Ureter (tissue), 1 donor: ENCODE data around the gene KIAA1217. TPM values are rescaled to one million over a fixed set of nuclear protein-coding genes. Genes with fewer than 3 reads are reported as not detected.

Source experiments
- DNase-seq: peaks from one replicate; pipeline ENCODE4 v3.0.0-alpha.2; 2020; ENCODE audit warnings: low spot score
- total RNA-seq: library from RNA; stranded (reverse); gene quantifications from one replicate; pipeline ENCODE4 v1.2.4, GENCODE V29; 2023
- donor health status: DM: yes; HTN: yes; CAD: no.

KIAA1217 gene
- total RNA-seq, 1 donor from 2014 or later: 108 TPM

DNA sequence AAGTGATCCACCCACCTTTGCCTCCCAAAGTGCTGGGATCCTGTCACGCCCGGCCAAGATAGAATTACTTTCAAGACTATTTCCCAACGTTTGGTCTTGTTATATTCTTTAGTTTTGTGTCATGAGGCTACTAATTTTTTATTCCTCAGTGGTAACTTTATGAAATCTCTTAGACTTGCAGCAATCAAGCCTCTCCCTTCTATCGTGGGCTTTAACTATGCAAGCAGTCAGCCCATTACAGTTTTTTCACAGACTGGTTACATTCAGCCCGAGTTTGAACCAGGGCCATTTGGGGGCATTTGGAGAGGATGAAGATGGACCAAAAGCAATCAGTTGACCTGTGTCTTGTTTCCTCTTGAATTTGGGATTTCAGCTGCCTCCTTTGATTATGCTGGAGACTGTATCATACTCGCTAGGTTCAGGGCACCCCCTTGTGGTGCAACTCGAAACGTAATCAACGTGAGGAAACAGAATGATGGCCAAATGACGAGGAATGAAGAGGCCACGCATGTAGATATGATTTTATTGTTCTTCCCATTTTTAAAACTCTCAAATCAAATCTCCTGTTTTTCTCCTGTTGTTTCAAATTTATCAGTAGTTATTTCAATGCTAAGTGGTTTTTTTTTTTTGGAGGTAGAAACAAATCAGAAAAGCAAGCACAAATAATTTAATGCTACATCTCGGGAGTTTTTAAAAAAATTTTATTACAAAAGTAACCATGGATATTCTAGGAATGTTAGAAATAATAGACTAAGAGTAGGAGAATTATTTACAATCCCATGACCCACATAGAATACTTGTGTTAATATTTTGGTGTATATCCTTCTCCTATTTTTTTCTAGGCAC lies 151.6 kb downstream of the KIAA1217 start:
- DNase-seq: peak; percentile 57

DNA sequence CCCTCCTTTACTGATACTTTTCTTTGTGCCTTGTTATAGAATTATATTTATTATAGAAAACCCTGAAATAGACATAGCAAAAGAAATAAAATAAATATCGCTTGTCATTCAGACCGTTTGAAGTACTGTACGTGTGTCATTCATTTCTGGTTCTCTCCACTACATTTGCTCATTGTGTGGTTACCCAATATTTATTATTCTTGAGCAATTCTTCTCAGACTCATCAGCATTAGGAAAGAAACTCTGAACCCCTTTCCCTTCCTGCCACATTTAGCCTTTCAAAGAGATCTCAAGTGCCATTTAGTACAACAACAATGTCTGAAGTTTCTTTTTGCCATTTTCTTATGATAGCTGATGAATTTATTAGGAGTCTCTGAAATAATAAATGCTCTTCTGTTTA lies 154.1 kb downstream of the KIAA1217 start:
- no peak for DNase-seq

DNA sequence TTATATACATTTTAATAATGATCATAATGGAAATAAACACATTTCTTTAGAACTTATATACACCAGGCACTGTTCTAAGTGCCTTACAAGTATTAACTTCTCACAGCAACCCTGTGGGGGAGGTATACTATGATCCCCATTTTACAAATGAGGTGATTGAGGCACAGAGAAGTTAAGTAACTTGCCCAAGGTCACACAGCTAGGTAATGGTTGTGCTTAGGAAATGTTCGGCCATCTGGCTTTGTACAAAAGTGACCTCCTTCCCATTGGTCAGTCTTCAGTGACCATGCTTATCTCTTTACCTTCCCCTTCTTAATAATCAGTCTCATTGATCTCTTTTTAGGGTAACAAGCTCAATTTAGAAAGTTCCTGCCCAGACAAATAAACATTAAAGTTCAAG lies 158.8 kb downstream of the KIAA1217 start:
- DNase-seq: no peak

DNA sequence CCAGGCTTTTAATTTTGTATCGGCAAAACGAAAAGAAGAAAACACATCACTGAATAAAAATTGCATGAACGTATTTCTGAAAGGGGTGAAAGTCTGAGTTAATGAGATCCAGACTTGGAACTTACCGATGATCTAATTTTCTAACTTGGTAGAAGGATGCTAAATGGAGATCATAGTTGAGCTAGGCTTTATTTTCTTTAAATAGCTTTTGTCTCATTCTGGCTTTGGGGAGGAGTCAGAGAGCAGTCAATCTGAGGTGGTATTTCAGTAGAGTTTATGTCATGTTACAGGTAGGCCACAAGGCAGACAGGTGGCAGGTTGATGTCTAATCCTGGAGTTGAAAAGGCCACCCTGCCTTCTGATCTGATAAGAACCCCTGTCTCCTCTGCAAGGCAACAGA lies 161.9 kb downstream of the KIAA1217 start:
- no peak for DNase-seq

DNA sequence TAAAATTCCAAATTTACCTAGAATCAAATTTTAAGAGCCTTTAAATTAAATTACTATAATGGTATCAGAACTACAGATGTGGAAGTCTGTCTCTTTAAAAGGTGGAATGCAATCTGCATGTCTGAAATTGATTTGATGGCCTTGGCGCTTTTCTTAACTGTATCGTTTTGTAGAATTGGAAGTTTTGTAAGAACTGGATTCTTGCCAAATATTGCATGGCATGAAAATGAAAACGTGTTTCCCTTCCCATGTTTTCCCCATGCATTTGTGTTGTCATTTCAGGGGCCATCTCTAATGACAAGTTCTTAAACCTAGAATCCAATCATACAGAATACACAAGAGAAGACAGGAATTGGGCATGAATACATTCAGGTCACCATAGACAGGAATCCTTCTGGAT lies 162.5 kb downstream of the KIAA1217 start:
- no peak for DNase-seq

DNA sequence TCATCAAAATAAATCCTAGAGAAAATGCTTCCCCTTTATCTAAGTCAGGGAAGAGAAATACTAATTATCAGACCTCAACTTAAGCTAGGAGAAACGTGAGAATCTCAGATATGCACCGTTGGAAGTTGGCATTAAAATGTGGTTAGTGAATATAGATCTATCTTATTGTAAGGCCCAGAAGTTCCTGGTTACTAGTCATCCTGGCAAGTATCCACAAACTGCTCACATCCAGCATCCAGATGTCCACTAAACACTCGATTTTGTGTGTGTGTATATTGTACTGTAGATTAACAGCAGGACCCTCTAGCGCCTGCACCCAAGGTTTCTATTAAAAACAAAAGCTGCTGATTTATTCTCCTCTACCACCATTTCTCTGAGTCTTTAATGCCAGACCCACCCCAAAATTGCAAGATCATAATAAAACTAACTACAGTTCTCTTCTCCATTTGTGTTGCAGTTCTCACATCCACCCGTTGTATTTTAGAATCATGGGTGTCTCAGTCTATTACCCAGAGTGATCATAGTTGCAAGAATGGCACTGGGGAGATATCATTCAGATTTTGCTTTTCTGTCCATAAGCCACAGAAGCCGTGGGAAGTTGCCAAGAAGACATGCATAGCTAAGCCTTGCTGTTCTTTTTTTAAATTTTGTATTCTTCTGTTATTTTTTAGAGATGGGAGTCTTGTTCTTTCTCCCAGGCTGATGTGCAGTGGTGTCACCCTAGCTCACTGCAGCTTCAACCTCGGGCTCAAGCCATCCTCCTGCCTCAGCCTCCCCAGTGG lies 165.4 kb downstream of the KIAA1217 start:
- no peak for DNase-seq

DNA sequence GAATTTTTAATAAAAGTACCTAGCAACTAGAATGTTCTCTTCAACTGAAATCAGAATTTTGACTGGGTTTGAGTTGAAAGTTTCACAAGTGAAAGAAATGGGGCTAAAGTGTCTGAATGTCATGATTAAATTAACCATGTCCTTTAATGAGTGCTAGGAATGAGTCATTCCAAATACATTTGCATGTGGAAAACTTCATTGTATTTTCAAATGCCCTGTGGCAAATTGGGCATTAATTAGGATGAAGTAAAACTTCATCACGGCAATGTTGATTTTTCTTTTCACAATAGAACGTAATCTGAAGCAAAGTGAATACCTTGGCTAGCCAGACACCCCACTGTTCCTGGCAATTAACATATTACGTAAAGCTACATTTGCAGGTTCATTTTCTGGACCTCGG lies 166.6 kb downstream of the KIAA1217 start:
- DNase-seq: no peak

DNA sequence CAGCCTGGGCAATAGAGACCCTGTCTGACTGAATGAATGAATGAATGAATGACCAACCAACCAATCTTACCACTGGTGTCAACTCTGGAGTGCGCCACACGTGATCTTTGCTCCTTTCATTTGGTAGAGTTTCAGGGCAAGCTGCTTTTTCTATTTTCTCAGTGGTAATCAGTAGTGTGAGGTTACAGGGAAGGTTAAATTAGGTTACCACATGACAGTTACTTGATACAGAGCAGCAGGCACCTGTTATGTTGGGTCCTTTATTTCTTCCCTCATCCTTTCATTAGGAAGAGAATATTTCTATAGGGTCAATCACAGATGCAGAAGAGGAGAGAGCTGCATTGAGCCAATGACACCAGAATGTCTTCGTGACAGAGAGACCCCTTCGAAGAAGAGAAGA lies 167.8 kb downstream of the KIAA1217 start:
- DNase-seq: no peak

DNA sequence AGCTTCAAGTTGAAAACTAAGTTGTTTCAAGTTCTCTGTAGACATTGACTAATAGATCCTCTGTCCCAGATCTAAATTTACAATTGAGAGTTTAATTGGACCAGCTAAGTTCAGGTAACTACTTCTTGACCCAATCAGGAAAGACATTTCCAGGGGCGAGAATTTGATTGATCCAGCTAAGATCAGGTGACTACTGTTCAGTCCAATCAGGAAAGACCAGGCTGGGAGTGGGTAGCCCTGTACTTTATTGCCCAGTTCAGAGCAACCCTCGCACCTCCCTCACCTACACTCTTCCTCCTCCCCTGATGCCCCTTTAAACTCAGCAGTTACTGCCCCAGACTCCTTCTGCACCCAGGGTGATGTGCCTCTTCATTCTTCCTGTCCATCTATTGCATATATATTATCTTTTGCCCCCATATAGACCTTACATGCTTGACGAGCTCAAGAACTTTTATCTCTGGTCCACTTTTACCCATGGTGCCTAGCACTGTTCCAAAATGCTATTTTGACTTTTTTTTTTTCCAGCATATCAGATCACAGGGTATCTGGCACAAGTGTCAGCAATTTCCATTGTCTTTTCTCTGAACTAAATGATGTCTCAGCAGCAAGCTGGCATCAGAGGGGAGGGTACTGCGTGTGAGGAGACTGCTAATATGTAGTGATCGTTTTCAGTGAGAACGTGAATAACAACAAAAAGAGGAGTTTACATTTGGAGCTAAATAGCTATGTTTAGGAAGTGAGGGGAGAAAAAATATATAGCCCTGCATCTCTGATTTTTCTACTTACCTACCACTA lies 169.4 kb downstream of the KIAA1217 start:
- DNase-seq: no peak

DNA sequence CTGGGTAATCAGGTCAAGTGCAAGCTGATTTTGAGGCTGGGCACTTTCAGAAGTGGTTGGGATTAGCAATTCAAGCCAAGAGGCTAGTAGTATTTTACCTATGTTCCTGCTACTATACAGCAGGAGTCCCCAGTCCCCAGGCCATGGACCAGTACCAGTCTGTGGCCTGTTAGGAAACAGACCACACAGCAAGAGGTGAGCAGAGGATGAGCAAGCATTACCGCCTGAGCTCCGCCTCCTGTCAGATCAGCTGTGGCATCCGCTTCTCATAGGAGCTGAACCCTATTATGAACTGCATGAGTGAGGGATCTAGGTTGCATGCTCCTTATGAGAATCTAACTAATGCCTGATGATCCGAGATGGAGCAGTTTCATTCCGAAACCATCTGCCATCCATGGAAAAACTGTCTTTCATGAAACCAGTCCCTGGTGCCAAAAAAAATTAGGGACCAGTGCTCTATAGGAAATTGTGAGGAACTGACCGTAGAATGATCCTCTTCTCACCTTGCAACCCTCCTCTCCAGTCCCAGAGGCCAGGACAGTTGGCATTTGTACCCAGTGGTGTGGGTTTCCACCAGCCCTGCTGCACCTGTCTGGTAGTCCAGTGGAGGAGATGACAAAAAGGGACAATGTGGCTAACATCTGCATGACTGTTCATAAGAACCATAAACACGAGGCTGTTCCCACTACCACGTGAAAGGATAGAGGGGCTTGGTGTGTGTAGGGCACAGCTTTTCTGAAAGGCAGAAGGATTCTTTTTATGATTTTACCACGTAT lies 172.5 kb downstream of the KIAA1217 start:
- DNase-seq: no peak

DNA sequence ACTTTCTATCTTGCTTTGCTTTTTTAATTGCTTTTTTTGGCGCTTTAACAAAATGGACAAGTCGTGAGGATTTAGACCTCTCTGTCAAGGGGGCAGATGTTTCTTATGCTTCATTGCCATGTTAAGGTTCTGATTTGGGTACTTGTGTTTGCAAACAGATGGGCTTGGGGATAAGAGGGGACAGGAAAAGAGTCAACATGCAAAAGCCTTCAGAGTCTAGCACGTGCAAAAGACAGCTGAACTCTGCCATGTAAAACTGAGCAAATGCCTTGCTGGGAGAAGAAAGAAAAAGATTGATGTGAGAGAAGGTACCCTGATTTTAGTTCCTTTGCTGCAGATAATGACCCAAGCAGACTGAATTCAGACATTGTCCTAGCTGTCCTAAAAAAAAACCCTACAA lies 173.1 kb downstream of the KIAA1217 start:
- no peak for DNase-seq

DNA sequence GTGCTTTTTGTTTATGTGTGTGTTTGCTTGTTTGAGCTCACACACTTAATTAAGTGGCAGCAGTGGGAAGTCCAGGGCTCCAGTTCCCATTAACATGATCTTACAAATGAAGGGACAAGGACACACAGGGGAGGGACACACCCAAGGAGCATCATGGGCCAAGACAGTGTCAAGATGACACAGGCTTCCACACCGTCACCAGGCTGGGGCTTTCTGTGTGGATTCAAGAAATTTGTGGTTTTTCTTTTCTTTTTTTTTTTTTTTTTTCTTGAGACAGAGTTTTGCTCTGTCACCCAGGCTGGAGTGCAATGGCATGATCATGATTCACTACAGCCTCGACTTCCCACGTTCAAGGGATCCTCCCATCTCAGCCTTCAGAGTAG lies 173.6 kb downstream of the KIAA1217 start:
- DNase-seq: no peak

DNA sequence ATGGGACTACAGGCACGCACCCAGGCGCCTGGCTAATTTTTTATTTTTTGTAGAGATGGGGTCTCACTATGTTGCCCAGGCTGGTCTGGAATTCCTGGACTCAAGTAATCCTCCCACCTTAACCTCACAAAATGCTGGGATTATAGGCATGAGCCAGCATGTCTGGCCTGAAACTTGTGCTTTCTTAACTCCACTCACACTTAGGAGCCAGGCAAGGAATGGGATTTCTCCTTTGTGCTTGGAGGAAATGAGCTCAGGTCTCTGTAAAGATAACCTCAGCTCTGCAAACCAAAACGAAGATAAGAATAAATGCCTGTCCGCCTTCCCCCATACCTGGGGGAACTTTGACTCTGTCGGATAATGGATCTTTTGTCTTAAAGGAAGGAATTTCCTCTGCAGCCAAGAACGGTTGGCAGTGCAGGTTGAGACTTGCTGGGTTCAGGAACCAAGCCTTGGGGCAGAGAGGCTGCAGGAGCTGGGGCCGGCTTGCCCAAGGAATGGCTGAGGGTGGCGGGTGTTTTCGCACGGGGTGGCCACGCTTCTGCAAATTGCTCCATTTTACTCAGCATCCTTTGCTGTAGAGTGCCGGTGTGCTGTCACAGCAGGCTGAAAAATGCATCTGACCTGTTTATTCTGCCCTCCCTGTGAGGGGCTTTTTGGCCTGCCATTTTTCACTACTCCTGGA lies 174.2 kb downstream of the KIAA1217 start:
- peak; percentile 69 for DNase-seq

DNA sequence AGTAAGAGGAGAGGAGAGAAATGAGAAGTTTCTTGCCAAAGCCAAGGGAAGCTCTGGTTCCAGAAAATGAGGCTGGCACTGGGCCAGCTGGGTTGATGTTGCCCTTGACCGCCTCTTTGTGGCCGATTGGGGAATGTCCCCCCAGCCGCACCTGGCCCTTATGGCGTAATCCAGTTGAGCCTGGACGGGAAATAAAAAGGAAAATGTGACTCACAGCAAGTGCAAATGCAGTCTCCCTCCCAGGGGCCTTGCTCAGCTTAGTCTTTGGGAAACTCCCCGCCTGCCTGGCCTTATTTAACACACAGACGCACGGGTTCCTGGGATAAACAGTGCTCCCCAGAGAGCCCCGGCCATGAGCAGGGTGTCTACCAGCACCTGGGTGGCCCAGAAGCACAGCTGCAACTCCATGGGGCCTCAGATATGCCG lies 174.8 kb downstream of the KIAA1217 start:
- DNase-seq: peak; percentile 92

DNA sequence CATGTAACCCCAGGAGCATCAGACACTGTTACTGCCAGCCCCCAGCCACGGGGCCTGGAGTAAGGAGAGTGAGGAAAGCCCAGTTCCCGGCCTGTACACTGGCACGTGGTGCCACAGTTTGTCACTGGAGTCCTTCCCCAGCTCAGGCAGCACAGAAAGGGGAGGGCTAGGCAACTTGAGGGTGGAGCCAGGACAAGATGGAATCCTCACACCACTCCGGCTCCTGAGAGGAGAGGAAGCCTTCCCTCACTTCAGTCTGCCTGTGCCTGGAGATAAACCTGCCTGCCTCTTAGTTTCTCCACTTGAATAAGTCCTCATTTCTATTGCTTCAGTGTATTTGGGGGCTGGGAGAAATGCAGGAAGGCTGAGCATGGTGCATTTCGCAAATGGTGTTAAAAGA lies 176.0 kb downstream of the KIAA1217 start:
- DNase-seq: no peak

DNA sequence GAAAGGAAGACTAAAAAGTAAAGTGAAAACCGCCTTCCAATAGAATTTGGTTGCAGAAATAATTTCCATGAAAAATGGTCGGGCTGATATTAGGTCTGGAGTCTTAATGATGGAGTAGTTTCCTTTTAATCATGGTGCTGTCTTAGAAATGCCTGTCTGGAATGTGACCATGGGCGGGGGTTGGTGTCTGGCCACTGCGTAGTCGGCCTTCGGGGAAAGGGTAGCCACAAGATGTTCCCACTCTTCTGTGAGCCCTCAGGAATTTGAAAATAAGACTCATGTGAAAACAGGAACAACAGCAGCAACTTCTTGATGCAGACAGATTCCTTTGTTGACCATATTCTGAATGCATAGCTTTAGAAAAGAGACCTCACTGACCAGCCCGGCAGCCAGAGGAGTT lies 176.8 kb downstream of the KIAA1217 start:
- no peak for DNase-seq

DNA sequence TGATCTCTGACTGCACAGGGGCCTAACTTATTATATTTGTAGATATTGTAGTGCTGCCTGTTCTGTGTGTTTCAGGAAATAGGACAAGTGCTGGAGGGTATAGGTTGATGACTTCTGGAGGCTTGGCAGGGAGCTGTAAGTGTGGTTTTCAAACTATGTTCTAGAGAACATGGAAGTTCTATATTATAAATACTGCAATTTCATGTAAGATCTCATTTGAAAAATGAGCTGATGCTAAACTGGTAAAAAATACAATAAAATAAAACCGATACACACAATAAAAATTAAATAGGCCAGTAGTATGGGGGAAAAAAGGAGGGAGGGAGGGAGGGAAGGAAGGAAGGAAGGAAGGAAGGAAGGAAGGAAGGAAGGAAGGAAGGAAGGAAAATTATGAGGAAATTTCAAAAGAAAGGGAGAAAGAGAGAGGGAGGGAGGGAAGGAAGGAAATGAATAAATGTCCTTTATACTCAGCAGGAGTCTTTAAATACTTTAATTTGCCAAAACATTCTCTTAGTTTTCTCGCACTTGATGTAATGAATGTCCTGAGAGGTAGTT lies 181.3 kb downstream of the KIAA1217 start:
- no peak for DNase-seq

DNA sequence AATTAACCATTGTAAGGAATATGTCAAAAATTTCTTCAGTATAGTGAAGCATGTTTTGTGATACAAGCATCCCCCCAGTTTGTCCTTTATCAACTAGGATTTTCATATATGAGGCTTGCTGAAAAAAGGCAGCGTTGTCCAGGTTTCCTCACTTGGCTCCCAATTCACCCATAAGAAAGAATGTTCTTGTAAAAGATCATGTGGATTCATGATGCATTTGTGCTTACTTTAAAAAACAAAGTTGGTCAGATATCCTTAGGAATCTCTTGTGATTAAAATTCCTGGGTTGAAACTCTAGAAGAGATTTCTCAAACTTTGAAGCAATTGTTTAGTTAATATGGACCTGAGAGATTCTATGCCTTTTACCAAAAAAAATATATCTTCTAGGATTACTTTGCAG lies 181.8 kb downstream of the KIAA1217 start:
- no peak for DNase-seq

DNA sequence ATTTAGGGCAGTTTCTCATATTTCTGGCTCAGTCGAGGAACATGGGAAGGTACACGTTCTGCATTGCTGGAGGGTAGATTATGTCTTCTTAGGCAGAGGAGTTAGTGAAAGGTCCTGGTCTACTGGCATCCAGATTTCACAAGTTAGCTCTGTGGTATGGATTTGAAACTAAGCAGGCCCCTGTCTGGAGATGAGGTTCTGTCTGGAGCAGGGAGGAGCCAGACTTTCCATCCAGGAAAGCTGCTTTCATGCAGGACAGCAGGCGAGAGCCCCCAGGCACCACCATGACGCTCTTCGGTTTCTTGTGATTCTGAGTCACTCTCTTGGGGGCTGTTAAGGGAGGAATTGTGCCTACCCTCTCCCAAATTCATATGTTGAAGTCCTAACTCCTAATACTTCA lies 184.3 kb downstream of the KIAA1217 start:
- no peak for DNase-seq

DNA sequence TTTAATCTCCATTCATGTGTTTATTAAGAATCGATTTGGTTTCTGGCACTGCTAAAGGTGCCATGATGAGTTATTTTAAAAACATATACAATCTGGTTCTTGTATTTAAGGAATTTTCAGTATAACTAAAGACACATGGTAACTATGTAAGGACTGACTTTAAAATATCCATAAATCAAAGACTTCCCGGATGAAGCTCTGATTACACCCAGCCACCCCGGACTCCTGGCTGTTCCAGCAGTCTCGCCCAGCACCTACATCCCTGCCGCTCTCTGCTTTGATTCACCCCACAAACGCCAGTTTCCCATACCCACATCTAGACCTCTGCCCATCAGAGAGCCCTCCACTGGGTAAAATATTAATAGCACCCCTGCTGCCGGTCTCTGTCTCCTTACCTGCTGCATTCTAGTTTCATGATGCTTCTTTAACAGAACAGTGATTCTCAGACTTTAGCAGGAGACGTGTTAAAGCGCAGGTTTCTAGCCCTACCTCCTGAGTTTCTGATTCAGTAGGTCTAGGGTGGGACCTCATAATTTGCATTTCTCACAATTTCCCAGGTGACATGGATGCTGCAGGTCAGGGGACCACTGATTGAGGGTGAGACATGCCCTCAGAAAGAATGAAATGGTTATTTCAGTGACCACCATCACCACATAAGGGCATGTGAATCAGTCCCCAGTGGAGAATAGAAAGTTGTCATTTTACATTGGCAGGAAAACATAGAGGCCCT lies 185.7 kb downstream of the KIAA1217 start:
- DNase-seq: no peak
